ENCODE results near the gene YARS1. TPM values are rescaled to one million over a fixed set of nuclear protein-coding genes. Genes with fewer than 3 reads are reported as not detected.

The YARS1 gene
- polyA plus RNA-seq, 2 of the 4 experiments (the other 2 are of a cell fraction), result 92.5 to 103 TPM

- no peak for TF ChIP-seq ATOH8 (CRISPR knock-in tag; IDR thresholded peaks at IDR 0.05; ENCODE audit: low read depth)
- TF ChIP-seq E2F6 (IDR thresholded peaks at IDR 0.05; ENCODE audit: borderline replicate concordance, low read depth), result no peak
These were observed 13.1 kb upstream of the YARS1 start (continued) for GRCh38 chr1:32830092-32830852.

- ATAC-seq (no peak), DNase-seq (ENCODE audit: low read depth in 1 of 2, low spot score in 1 of 2) (peak in 1 of 2 experiments; percentile 24), FAIRE-seq (no peak)
- ChIA-PET CTCF (interaction anchor here (0.5 to 2.3 kb wide), 5 partner anchors 13 to 258 kb away, joined by 3 to 9 read pairs (median 5); no protein-coding TSS in a partner anchor), POLR2A (no interaction called here)
- no peak overlapping the region for H3K27ac ChIP-seq
- no peaks in the 10 kb centered on the region for H3K9me3 ChIP-seq
- H3K4me3 ChIP-seq, result no peak overlapping the region
- WGBS (ENCODE audit: missing lambda C conversion rate), result 93% methylated on average over 7 of the region's 7 CpGs
- TF ChIP-seq RAD21 (conservative IDR thresholded peaks at IDR 0.05 in 1 of 2, IDR thresholded peaks at IDR 0.05 in 1 of 2) (0 out of 5 replicates have a peak, but pooled peaks of 1 of the 2 experiments have one; percentile 15), SREBF2 (IDR thresholded peaks at IDR 0.05) (no peak), CTCF (IDR thresholded peaks at IDR 0.05) (peak; percentile 27; the same call in 1 of the 3 replicates)
- no peaks in the 10 kb centered on the region for H3K4me1 ChIP-seq
- H3K4me2 ChIP-seq, result no peak overlapping the region
These were observed 11.2 kb upstream of the YARS1 start for GRCh38 chr1:32828341-32828740.

GRCh38 chr1:32825181-32825580 is 8.0 kb upstream of the YARS1 start:
- DNase-seq (ENCODE audit: low read depth in 1 of 2, low spot score in 1 of 2) (no peak), ATAC-seq (no peak), FAIRE-seq (no peak)
- WGBS (ENCODE audit: missing lambda C conversion rate), result 90% methylated on average over 3 of the region's 3 CpGs
- Histone ChIP-seq H3K4me3 (no peak overlapping the region), H3K9me3 (no peaks in the 10 kb centered on the region), H3K4me1 (no peaks in the 10 kb centered on the region), H3K4me2 (no peak overlapping the region), H3K27ac (no peak overlapping the region)
- CTCF ChIA-PET, result interaction anchor here (0.7 to 1.1 kb wide), 2 partner anchors 129 to 424 kb away, joined by 3 read pairs; no protein-coding TSS in a partner anchor
- POLR2A ChIA-PET, result no interaction called here
- TF ChIP-seq MAZ (IDR thresholded peaks at IDR 0.05; ENCODE audit: borderline replicate concordance, low read depth, low read length) (no peak), FOSL2 (IDR thresholded peaks at IDR 0.05) (no peak), FOSL2 (CRISPR knock-in tag; IDR thresholded peaks at IDR 0.05) (no peak), HES2 (IDR thresholded peaks at IDR 0.05) (no peak), HEYL (CRISPR knock-in tag; IDR thresholded peaks at IDR 0.05) (no peak), CTCF (IDR thresholded peaks at IDR 0.05) (no peak), USF2 (IDR thresholded peaks at IDR 0.05) (no peak), HMGXB4 (CRISPR knock-in tag; IDR thresholded peaks at IDR 0.05; ENCODE audit: borderline replicate concordance) (no peak)

Data from A549 (cell line).